Measurements from ENCODE around the gene MYO7B.
A peak's percentile ranks its signal among the peaks of the same experiment; 100 is the strongest.

MYO7B gene

DNA sequence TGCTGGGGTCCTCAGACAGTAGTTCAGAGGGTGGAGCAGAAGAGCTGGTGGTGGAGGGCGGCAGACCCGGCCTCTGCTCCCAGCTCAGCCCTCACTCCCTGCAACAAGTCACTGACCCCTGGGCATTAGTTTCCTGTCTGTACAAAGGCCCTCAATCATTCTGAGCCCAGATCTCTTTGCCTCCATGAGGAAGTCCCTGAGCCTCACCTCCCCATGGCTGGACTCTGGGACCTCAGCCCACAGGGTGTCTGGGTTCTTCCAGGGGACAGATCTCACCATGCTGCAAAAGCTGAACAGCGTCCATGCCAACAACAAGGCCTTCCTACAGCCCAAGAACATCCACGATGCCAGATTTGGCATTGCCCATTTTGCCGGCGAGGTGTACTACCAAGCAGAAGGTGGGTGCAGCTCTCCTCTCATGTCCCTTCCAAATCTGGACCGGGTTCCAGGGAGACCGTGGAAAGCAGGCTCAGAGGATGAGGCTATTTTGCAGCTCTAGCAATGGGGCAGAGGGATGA is 49.1 kb downstream of the MYO7B start:
- FAIRE-seq (no peak), DNase-seq (ENCODE audit: insufficient read length, low spot score) (no peak)

DNA sequence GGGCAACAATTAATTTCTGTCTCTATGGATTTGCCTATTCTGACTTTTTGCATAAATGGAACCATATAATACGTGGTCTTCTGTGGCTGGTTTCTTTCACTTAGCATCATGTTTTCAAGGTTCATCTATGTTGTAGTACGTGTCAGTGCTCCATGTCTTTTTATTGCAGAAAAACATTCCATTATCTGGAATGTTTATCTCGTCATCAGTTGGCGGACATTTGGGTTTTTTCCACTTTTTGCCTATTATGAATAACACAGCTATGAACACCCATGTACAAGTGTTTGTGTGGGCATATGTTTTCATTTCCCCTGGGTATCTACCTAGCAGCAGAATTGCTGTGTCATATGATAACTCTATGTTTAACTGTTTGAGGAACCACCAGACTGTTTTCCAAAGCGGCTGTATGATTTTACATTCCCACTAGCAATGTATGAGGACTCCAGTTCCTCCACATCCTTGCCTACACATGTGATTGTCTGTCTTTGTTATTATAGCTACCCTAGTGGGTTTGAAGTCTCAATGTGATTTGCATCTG is 49.9 kb downstream of the MYO7B start:
- DNase-seq (ENCODE audit: insufficient read length, low spot score) = no peak
- FAIRE-seq = no peak

DNA sequence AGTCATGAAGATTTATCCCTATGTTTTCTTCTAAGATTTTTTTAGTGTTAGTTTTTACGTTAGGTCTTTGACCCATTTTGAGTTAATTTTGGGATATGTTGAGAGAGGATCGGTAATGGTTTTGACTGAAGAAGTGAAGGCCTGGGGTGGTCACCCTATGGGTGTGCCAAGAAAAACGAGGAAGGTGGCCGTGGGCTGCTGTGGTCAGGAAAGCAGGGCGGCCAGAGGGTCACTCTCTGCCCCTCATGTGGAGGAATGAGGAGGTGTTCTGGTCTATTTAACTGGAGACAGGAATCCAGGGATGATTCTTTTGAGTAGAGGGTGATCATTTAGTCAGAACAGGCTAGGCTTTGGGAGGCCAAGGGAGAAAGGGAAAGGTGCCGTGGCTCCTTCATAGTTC is 50.7 kb downstream of the MYO7B start:
- DNase-seq (ENCODE audit: insufficient read length, low spot score) = no peak
- FAIRE-seq = no peak

DNA sequence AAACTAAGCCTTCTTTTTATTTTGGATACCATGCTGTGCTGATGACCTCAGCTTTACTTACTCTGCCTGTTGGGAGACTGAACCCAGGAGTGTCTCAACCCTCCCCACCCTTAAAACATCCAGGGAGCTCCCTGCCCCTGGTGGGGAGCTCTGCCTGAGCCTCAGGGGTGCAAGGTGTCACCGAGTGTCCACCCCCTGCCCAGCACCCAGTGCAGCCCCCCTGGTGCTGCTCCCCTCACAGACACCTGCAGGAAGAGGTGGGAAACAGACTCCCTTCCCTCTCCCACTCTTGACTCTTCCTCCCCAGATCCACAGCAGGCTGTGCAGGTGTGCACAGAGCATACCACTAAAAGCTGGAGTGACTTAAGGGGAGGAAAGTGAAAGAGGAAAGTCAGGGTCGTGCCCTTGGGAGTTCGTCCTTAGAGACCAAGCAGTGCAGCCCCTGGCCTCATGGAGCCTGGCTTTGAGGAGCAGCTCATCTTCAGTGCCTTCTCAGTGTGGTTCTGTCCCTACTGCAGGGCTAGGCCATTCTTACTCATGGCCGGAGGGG is 51.3 kb downstream of the MYO7B start:
- no peak for FAIRE-seq

DNA sequence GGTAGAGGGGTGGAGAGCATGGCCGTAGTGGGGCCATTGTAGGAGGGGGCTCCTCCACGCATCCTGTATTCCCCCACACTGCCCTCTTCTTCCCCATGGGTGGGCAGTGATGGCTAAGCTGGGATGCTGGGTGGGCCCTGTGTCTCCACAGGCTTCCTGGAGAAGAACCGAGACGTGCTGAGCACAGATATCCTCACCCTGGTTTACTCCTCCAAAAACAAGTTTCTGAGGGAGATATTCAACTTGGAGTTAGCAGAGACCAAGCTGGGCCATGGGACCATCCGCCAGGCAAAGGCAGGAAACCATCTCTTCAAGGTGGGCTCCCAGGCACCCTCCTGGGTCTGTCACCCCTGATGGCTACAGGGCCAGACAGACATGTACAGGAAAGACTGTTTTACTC is 52.8 kb downstream of the MYO7B start:
- DNase-seq (ENCODE audit: insufficient read length, low spot score) (no peak), FAIRE-seq (no peak)

More for the DNA sequence above, 51.3 kb downstream of the MYO7B start:
- DNase-seq (ENCODE audit: insufficient read length, low spot score) = no peak

DNA sequence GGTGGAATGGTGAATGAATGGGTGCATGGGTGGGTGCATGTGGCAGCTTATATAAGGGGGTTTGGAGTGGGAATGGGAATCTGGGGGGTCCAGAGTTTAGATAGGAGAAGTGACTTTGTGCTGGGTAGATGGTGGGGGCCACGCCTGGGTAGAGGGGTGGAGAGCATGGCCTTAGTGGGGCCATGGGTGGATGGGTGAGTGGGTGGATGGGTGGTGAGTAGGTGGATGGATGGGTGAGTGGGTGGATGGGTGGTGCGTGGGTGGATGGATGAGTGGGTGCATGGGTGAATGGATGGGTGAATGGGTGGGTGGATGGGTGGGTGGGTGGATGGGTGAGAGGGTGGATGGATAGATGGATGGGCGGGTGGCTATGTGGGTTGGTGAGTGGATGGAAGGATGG is 53.9 kb downstream of the MYO7B start:
- peak; percentile 38 for FAIRE-seq

DNA sequence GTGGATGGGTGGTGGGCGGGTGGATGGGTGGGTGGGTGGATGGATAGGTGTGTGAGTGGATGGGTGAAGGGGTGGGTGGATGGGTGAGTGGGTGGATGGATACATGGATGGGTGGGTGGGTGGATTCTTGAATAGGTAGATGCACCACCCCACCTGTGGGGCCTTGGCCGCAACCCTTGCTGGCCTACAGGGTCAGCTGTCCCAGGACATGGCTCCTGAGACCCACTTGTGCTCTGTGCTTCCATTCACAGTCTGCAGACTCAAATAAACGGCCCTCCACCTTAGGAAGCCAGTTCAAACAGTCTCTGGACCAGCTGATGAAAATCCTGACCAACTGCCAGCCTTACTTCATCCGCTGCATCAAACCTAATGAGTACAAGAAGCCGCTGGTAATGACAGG is 54.4 kb downstream of the MYO7B start:
- DNase-seq (ENCODE audit: insufficient read length, low spot score) (no peak), FAIRE-seq (peak; percentile 9)

More for the DNA sequence above, 53.9 kb downstream of the MYO7B start:
- no peak for DNase-seq (ENCODE audit: insufficient read length, low spot score)

DNA sequence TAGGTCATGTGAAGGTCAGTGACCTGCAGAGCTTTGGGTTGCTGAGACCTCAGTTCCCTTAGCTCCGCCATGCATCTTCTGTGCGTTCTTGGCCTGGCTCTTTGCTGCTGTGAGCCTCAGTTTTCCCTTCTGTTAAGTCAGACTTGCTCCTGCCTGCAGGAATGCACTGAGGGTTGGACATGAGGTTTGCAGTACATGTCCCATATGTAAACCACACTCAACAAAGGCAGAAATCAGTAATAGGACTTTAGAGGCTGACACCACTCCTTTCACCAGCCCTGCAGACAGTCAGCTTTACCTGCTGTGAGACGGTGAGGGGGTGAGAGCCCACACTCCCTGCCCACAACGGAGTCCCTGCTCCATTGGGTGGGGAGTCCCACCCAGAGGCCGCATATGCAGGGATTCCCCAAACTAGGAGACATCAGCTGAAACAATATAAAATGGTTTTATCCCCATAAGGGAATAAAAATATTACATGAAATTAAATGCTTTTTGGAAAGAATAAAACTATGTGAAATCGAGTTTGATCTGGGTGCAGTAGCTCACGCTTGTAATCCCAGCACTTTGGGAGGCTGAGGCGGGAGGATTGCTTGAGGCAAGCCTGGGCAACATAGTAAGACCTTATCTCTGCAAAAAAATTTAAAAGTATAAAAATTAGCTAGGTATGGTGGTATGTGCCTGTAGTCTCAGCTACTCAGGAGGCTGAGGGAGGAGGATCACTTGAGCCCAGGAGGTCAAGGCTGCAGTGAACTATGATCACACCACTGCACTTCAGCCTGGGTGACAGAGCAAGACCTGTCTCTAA is 55.1 kb downstream of the MYO7B start:
- DNase-seq (ENCODE audit: insufficient read length, low spot score) (no peak), FAIRE-seq (no peak)

DNA sequence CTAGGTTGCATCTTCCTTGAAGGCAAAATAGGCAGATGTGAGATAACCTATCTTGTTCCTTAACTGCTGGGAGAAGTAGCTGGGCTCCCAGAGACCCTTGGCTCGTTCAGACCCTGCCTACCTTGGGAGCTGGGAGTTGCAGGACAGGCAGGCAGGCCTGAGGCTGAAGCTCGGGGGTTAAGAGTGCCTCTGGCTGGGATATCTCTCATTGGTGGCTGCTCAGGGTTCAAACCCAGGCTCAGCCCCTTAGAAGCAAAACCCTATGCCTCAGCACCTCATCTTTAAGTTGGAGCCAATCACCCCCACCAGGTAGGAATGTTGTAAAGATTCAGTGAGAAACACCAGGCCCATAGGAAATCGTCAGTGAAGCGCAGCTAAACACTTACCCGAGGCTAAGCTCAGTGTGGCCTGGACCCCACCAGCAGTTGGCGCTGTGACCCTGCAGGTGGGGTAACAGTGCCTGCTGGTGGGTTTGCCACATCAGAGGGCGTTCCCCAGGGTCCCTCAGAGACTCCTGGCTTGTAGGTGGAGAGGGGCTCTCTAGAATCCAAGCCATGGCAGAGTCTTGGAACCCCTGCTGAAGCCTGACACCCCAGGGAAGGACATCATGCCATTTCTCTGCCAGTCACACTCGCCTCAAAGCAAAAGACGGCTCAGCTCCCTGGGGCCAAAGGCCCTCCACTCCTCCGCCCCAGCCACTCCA is 55.9 kb downstream of the MYO7B start:
- FAIRE-seq (peak; percentile 91), DNase-seq (ENCODE audit: insufficient read length, low spot score) (peak; percentile 93)

DNA sequence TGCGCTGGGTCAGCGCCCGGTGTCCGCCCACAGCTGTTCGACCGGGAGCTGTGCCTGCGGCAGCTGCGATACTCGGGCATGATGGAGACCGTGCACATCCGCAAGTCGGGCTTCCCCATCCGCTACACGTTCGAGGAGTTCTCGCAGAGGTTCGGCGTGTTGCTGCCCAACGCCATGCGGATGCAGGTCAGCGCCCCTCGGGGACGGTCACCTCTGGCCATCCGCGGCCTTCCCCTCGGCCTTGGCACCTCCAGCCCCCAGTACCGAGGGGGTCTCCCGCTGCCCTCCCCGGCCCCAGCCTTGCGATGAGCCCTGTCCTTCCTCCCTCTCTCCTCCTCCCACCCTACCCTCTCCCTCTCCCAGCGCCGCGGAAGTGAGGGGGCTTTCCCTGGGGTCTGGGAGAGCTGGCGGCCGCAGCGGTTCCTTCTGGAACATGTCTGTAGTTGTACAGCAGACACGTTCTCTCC is 57.3 kb downstream of the MYO7B start:
- FAIRE-seq (no peak), DNase-seq (ENCODE audit: insufficient read length, low spot score) (no peak)

DNA sequence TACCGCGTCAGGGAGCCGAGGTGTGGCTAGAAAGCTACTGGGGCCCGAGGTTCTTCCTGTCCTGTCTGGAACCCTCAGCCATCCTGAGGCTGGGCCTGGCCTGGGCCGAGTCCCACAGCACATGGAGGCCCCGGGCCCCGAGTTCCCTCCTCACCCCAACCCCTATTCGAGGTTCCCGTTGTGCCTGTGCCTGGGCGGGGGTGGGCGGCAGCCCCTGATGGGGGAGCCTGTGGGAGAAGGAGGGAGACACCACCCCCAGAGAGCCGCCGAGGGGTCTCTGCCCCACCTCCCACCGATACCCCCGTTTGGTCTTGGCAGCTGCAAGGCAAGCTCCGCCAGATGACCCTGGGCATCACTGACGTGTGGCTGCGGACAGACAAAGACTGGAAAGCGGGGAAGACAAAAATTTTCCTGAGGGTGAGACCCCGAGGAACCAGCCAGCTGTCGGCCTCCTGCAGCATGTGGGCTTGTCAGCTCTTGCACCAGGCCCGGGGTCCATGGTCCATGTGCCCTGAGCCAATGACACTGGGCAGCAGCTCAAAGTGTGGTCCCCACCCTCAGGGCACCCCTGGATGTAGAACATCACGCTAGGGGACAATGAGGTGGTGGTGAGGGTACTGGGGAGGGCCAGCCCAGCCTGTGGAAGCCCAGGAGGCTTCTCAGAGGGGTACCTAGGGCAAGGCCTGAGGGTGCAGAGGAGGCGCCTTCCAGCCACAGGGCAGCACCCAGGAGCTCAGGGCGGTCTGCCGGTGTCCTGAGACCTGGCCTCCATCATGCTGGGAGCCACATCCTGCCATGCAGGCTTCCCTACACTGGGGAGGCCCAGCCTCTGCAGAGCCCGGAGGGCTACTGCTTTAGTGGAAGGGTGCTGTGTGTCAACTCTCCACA is 58.0 kb downstream of the MYO7B start:
- DNase-seq (ENCODE audit: insufficient read length, low spot score) = no peak
- no peak for FAIRE-seq

DNA sequence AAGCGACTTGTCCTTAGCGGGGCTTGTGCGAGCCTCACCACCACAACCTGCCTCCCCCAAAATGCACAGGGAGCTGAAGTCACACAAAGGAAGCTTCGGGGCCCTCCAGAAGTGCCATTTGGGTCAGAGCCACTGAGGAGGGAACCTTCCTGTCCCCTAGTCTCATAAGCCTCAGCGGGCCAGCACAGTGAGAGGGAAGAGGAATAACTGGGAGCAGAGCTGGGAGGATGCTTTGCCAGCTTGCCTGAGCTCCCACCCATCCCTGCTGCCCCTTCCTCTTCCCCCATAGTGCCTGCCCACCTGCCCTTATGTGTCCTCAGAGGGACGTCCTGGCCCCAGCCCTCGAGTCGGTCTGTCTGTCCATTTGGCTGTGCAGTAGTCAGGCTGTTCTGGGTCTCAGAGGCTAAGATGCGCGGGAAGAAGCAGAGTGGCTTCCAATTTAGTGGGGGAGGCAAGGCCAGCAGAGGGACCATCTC is 58.7 kb downstream of the MYO7B start:
- no peak for FAIRE-seq
- no peak for DNase-seq (ENCODE audit: insufficient read length, low spot score)

DNA sequence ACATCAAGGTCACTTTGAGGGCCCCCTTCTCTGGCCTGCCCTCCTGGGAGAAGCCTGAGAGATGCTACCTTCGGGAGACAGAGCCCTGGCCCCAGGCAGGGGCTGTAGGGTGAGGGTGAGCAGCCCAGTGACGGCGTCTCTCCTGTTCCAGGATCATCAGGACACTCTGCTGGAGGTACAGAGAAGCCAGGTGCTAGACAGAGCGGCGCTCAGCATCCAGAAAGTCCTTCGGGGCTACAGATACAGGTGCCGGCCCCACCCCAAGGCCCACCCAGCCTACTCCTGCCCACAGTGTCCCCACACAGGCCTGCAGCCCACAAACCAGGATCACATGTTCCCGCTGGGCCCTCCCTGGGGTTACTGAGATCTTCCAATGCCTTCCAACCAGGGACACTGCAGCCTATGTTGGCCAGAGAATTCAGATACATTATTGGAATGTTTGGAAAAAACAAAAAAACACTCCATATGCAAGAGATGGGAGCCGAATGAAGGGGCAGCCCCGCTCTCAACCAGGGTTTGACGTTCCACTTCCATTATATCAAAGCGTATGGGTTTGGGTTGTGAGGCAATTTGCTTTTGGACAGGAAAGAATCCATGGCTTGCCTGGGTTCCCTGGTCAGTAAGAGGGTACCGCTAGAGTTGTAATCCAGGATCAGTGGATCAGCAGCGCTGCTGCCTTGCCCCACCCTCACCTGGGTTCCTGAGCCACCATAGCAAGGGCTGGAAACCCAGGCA is 61.0 kb downstream of the MYO7B start:
- FAIRE-seq (no peak), DNase-seq (ENCODE audit: insufficient read length, low spot score) (no peak)

DNA sequence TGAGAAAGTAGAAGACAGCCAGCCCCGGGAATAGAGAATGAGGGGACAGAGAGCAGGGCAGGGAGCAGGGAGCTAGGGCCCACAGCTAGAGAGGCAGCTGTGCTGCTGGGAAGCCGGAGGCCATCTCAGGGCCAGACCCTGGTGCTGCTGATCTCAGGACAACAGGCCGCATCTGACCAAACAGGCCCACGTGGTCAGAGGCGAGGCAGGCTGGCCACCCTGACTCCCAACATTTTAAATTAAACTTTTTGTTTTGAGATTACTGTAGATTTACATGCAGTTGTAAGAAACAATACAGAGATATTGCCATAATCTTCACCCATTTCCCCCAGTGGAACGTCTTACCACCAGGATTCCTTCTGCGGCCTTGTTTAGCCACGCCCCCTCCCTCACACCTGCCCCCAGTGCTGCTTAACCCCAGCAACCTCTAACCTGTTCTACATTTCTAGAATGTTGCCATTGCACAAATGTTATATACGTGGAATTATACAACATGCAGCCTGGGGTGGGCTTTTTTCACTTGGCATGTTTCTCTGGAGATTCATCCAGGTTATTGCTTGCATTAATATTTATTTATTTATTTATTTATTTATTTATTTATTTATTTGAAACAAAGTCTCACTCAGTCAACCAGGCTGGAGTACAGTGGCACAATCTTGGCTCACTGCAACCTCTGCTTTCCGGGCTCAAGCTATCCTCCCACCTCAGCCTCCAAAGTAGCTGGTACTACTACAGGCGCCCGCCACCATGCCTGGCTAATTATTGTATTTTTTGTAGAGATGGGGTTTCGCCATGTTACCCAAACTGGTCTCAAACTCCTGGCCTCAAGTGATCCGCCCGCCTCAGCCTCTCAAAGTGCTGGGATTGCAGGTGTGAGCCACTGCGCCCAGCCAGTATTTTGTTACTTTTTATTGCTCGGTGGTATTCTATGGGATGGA is 61.8 kb downstream of the MYO7B start:
- DNase-seq (ENCODE audit: insufficient read length, low spot score) = no peak
- FAIRE-seq = no peak

DNA sequence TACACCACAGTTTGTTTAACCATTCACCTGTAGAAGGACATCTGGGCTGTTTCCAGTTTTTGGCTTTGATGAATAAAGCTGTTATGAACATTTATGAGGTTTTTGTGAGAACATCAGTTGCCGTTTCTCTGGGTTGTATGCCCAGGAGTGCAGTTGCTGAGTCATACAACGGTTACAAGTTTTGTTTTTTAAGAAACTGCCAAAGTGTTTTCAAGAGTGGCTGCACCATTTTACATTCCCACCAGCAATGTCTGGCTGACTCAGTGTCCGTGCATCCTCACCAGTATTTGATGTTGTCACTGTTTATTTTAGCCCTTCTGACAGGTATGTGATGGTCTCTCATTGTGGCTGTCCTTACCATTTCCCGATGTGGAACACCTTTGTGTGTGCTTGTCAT is 62.5 kb downstream of the MYO7B start:
- DNase-seq (ENCODE audit: insufficient read length, low spot score) = no peak
- peak; percentile 9 for FAIRE-seq

DNA sequence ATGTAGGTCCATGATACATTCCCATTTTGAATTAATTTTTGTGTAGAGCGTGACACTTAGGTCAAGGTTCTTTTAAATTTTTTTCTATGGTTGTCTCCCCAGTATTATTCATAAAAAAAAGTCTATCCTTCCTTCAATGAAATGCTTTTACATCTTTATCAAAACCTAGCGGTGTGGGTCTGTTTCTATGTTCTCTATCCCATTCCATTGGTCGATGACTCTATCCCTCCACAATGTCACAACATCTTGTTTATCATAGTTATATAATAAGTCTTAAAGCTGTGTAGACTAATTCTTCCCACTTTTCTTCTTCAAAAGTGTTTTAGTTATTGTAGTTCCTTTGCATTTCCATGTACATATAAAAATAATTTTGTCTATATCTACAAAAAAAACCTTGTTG is 63.2 kb downstream of the MYO7B start:
- no peak for DNase-seq (ENCODE audit: insufficient read length, low spot score)

DNA sequence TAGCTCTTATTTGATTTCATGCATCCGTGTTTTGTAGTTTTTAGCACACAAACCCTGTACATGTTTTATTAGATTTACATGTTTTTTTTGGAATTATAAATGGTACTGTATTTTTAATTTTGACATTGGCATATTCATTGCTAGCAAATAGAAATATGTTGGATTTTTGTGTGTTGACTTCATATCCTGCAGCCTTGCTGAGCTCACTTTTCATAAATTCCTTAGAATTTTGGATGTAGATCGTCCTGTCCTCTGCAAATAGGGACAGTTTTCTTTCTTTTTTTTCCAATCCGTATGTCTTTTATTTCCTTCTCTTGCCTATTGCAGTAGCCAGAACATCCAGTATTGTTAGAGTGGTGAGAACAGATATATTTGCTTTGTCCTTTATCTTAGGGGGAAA is 63.7 kb downstream of the MYO7B start:
- no peak for DNase-seq (ENCODE audit: insufficient read length, low spot score)
- FAIRE-seq = no peak

More for the DNA sequence above, 63.2 kb downstream of the MYO7B start:
- no peak for FAIRE-seq

DNA sequence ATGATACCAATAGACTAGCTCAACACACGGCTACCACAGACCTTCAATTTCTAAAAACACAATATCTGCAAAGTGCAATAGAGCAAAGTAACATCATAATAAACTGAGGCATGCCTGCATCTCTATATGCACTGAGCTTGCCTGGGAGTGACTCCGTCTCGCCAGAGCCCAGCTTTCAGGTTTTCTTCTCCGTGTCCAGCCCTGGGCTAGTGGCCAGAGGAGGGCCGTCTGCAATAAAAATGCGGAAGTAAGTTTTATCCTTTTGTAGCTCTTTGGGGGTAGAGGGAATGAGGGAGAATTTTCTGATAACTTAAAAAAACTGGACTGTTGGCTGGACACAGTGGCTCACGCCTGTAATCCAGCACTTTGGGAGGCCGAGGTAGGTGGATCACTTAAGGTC is 69.5 kb downstream of the MYO7B start:
- DNase-seq (ENCODE audit: insufficient read length, low spot score) (no peak), FAIRE-seq (no peak)
